HG02938 (cell line): ENCODE measurements around the gene FOXI2.

Experiments
- ATAC-seq: cut with Tn5 transposase; IDR thresholded peaks from one replicate; pipeline ENCODE4 v1.9.1; 2021; ENCODE audit warnings: mild to moderate bottlenecking, moderate library complexity; ENCODE audit not compliant: unreplicated experiment

The FOXI2 gene

GRCh38 chr10:127740596-127740995 is 3.6 kb downstream of the FOXI2 start:
- ATAC-seq, result no peak

GRCh38 chr10:127743205-127743604 is 6.2 kb downstream of the FOXI2 start:
- no peak for ATAC-seq

- ATAC-seq, result no peak
Observed at GRCh38 chr10:127744956-127745355, 8.0 kb downstream of the FOXI2 start.

- ATAC-seq, result no peak
Observed at GRCh38 chr10:127745861-127746260, 8.9 kb downstream of the FOXI2 start.

- ATAC-seq, result no peak
Observed at GRCh38 chr10:127755753-127756152, 18.8 kb downstream of the FOXI2 start.

- ATAC-seq, result no peak
Observed at GRCh38 chr10:127756264-127756663, 19.3 kb downstream of the FOXI2 start.

- ATAC-seq, result no peak
Observed at GRCh38 chr10:127757033-127757432, 20.0 kb downstream of the FOXI2 start.

- ATAC-seq, result no peak
Observed at GRCh38 chr10:127759276-127759675, 22.3 kb downstream of the FOXI2 start.

GRCh38 chr10:127762925-127763324 is 25.9 kb downstream of the FOXI2 start:
- ATAC-seq, result no peak

- no peak for ATAC-seq
Observed at GRCh38 chr10:127774766-127775559, 38.0 kb downstream of the FOXI2 start.

GRCh38 chr10:127776816-127777215 is 39.8 kb downstream of the FOXI2 start:
- no peak for ATAC-seq

GRCh38 chr10:127781412-127781811 is 44.4 kb downstream of the FOXI2 start:
- ATAC-seq, result no peak

- ATAC-seq, result no peak
Observed at GRCh38 chr10:127787873-127788272, 50.9 kb downstream of the FOXI2 start.

GRCh38 chr10:127790066-127790624 is 53.2 kb downstream of the FOXI2 start:
- ATAC-seq, result no peak
